ENCODE measurements around the gene DAND5. TPM values are rescaled to one million over a fixed set of nuclear protein-coding genes. Genes with fewer than 3 reads are reported as not detected.

The DAND5 gene
- total and polyA plus RNA-seq, 2 of the 13 experiments (the other 11 are each of a cell fraction or from before 2014, with no cell fraction given), result 0.04 TPM; not detected in 1

GRCh38 chr19:12937093-12937926 lies 32.1 kb upstream of the DAND5 start (continued):
- TF ChIP-seq ZNF281 (CRISPR knock-in tag; IDR thresholded peaks at IDR 0.05; ENCODE audit: borderline replicate concordance) (peak; percentile 79; the same call in 1 of the 2 replicates), MLXIP (CRISPR knock-in tag; IDR thresholded peaks at IDR 0.05; ENCODE audit: borderline replicate concordance) (no peak), XRCC5 (optimal IDR thresholded peaks at IDR 0.05; ENCODE audit: low read length) (no peak), ZNF138 (CRISPR knock-in tag; IDR thresholded peaks at IDR 0.05; ENCODE audit: low read depth) (no peak), ZSCAN21 (CRISPR knock-in tag; IDR thresholded peaks at IDR 0.05; ENCODE audit: borderline replicate concordance) (0 out of 2 replicates have a peak, but pooled peaks have one; percentile 31), HOXD1 (CRISPR knock-in tag; IDR thresholded peaks at IDR 0.05) (no peak), PAWR (CRISPR knock-in tag; IDR thresholded peaks at IDR 0.05; ENCODE audit: borderline replicate concordance) (no peak), ONECUT2 (CRISPR knock-in tag; IDR thresholded peaks at IDR 0.05) (no peak), ZNF567 (CRISPR knock-in tag; IDR thresholded peaks at IDR 0.05; ENCODE audit: borderline replicate concordance) (no peak), AHR (CRISPR knock-in tag; IDR thresholded peaks at IDR 0.05) (no peak), ZBTB39 (CRISPR knock-in tag; IDR thresholded peaks at IDR 0.05) (no peak), ZNF430 (CRISPR knock-in tag; IDR thresholded peaks at IDR 0.05) (peak; percentile 27; the same call in 1 of the 2 replicates), ZNF234 (CRISPR knock-in tag; conservative IDR thresholded peaks at IDR 0.05) (no peak)
- TF ChIP-seq, protein P1, sequence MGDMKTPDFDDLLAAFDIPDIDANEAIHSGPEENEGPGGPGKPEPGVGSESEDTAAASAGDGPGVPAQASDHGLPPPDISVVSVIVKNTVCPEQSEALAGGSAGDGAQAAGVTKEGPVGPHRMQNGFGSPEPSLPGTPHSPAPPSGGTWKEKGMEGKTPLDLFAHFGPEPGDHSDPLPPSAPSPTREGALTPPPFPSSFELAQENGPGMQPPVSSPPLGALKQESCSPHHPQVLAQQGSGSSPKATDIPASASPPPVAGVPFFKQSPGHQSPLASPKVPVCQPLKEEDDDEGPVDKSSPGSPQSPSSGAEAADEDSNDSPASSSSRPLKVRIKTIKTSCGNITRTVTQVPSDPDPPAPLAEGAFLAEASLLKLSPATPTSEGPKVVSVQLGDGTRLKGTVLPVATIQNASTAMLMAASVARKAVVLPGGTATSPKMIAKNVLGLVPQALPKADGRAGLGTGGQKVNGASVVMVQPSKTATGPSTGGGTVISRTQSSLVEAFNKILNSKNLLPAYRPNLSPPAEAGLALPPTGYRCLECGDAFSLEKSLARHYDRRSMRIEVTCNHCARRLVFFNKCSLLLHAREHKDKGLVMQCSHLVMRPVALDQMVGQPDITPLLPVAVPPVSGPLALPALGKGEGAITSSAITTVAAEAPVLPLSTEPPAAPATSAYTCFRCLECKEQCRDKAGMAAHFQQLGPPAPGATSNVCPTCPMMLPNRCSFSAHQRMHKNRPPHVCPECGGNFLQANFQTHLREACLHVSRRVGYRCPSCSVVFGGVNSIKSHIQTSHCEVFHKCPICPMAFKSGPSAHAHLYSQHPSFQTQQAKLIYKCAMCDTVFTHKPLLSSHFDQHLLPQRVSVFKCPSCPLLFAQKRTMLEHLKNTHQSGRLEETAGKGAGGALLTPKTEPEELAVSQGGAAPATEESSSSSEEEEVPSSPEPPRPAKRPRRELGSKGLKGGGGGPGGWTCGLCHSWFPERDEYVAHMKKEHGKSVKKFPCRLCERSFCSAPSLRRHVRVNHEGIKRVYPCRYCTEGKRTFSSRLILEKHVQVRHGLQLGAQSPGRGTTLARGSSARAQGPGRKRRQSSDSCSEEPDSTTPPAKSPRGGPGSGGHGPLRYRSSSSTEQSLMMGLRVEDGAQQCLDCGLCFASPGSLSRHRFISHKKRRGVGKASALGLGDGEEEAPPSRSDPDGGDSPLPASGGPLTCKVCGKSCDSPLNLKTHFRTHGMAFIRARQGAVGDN (CRISPR knock-in tag; IDR thresholded peaks at IDR 0.05), result no peak

Measured in HepG2 (cell line).